ENCODE measurements around the gene DOCK2.
A peak's percentile ranks its signal among the peaks of the same experiment; 100 is the strongest.

DOCK2 gene

GRCh38 chr5:169814045-169814444 is 177.0 kb downstream of the DOCK2 start:
- no peak for TF ChIP-seq CTCF (IDR thresholded peaks at IDR 0.05; ENCODE audit: low read length, missing control alignments)
- no peak for DNase-seq (ENCODE audit: low read depth)
- H3K4me3 ChIP-seq (replicated peaks; ENCODE audit: low read depth, low read length): no peak overlapping the region

DNA sequence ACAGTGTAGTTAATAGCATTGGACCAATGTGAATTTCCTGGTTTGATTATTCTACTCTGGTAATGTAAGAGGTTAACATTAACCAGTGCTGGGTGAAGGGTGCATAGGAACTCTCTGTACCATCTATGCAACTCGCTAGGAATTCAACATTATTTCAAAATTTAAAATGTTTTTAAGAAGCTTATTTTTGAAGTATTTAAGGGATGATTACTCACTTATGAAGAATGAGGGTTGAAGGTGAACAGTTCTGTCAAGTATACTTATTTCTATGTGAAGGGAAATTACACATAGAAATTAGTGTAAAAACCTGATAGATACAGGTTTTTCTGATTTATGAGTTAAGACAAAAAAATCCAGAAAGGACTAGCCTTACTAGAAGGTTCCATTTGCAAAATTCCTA is 177.4 kb downstream of the DOCK2 start:
- peak; percentile 15 for DNase-seq (ENCODE audit: low read depth)
- TF ChIP-seq CTCF (IDR thresholded peaks at IDR 0.05; ENCODE audit: low read length, missing control alignments): no peak
- H3K4me3 ChIP-seq (replicated peaks; ENCODE audit: low read depth, low read length): no peak overlapping the region

DNA sequence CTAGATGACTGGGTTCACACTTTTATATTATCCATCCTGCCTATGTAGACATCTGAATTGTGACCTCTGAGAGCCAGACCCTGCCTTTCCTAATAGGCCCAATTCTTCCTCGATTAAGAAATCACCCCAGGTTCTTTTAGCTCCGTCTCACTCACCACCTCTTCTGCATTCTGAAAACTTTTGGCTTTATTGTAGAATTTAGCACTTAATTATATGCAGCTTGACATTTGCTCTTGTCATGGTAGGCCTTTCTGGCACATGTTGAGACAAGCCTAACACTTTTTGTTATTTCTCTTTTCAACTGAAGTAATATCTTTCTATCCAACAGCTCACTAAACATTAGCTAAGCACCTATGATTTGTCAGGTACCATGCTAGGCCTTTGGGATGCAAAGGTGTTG is 180.0 kb downstream of the DOCK2 start:
- H3K4me3 ChIP-seq (replicated peaks; ENCODE audit: low read depth, low read length): no peak overlapping the region
- DNase-seq (ENCODE audit: low read depth): no peak
- no peak for TF ChIP-seq CTCF (IDR thresholded peaks at IDR 0.05; ENCODE audit: low read length, missing control alignments)

DNA sequence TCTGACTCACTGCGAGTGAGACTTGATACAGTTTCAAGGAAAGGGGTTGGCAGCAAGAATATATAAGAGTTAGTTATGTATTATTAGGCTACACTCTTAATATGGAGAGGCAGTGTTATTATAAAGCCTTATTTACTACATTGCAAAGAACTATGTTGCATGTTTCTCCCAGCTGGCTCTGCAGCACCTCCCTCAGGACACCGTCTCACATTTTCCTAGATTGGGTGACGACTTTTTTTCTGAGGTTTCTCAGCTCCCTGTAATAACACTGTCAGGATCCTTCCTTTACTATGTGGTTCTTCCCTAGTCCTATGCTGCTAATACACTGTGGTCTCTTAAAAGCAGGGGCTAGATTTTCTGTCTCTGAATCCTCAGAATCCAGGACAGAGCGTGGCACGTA is 189.5 kb downstream of the DOCK2 start:
- peak; percentile 33 for DNase-seq (ENCODE audit: low read depth)
- H3K4me3 ChIP-seq (replicated peaks; ENCODE audit: low read depth, low read length): no peak overlapping the region
- TF ChIP-seq CTCF (IDR thresholded peaks at IDR 0.05; ENCODE audit: low read length, missing control alignments): peak; percentile 35

DNA sequence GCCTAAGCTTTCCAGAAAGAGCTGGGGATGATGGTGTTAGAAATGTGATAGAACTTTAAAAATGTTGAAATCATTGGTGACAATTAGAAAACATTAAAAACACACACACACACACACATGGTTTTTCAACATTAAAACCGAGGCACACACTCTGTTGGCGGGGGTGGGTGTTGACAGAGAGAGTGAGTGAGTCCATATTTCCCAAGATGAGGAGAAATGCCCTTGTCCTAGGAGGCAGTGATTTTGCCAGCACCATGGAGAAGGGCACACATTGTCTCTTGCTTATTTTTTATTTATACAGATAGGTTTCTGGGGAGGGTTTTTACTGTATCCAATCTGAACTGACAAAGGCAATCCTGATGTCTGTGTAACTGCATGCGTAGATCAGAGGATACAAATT is 190.7 kb downstream of the DOCK2 start:
- H3K4me3 ChIP-seq (replicated peaks; ENCODE audit: low read depth, low read length): no peak overlapping the region
- DNase-seq (ENCODE audit: low read depth): peak; percentile 36
- TF ChIP-seq CTCF (IDR thresholded peaks at IDR 0.05; ENCODE audit: low read length, missing control alignments): no peak

- H3K4me3 ChIP-seq (replicated peaks; ENCODE audit: low read depth, low read length): no peak overlapping the region
- DNase-seq (ENCODE audit: low read depth): no peak
- TF ChIP-seq CTCF (IDR thresholded peaks at IDR 0.05; ENCODE audit: low read length, missing control alignments): no peak
These were observed 191.3 kb downstream of the DOCK2 start for GRCh38 chr5:169828385-169828784.

GRCh38 chr5:169831331-169831730 is 194.3 kb downstream of the DOCK2 start:
- no peak for TF ChIP-seq CTCF (IDR thresholded peaks at IDR 0.05; ENCODE audit: low read length, missing control alignments)
- DNase-seq (ENCODE audit: low read depth): no peak
- no peak overlapping the region for H3K4me3 ChIP-seq (replicated peaks; ENCODE audit: low read depth, low read length)
